HCT116 (cell line): Measurements from ENCODE around the gene GTF2IRD1. TPM values are rescaled to one million over a fixed set of nuclear protein-coding genes. Genes with fewer than 3 reads are reported as not detected.

Experiments used
- ATAC-seq: fragments of 200-7000 bp; cut with Tn5 transposase; 2 replicates; pipeline ENCODE4 v1.9.1; 2020; ENCODE audit warnings: mild to moderate bottlenecking, moderate library complexity
- BruUV-seq: library from RNA; stranded (reverse); fragments of 400-500 nt; replicated peaks from 2 replicates; lab custom pipeline; 2021; lab: Mats Ljungman, UMichigan
- CTCF ChIA-PET: fragments of 300-600 bp; sonication (Branson Sonifier 250); formaldehyde crosslinking; loops from one replicate; lab custom pipeline; 2021; ENCODE audit warnings: antibody characterized with exemption; lab: Charles Lee
- POLR2A ChIA-PET: fragments of 300-600, 350-600 bp; sonication (Branson Sonifier 250); formaldehyde crosslinking; loops from one replicate; lab custom pipeline; 2021; ENCODE audit warnings: antibody characterized with exemption; lab: Charles Lee
- RAD21 ChIA-PET, 2 experiments: fragments of 300-600 bp; sonication (Branson Sonifier 250); formaldehyde crosslinking; loops; one replicate each; lab custom pipeline; 2023; ENCODE audit warnings: low total read pairs in 2 of 2; ENCODE audit not compliant: uncharacterized antibody in 2 of 2, unreplicated experiment in 2 of 2, low non-redundant PET in 1 of 2; lab: Charles Lee
- DNase-seq: peaks from one replicate; pipeline ENCODE4 v3.0.0-alpha.2; 2010; ENCODE audit warnings: low read depth, low spot score
- H2AFZ ChIP-seq: fragments of 200-600 bp; shearing (Covaris generic), sonication (generic); 2 replicates; pipeline ENCODE4 v1.6.1; 2017; ENCODE audit warnings: low read depth, mixed run types, mixed read lengths, antibody characterized with exemption, low read length; ENCODE audit not compliant: poor library complexity, severe bottlenecking
- H3K27ac ChIP-seq: 2 replicates; pipeline ENCODE4 v1.5.1; 2012; ENCODE audit warnings: low read depth, low read length
- H3K27me3 ChIP-seq: fragments of 200-600 bp; sonication (generic); 2 replicates; pipeline ENCODE4 v1.6.1; 2016; ENCODE audit warnings: mixed run types, low read length, mixed read lengths; ENCODE audit not compliant: insufficient read depth
- H3K36me3 ChIP-seq, 2 experiments: fragments of 200-500 bp in 1 of 2; fragments of 200-600 bp in 1 of 2; sonication (Bioruptor generic) in 1 of 2; sonication (generic) in 1 of 2; 2 replicates each; pipeline versions ENCODE4 v1.5.1 to v1.6.1; 2014 to 2016; ENCODE audit warnings: low read length in 2 of 2, inconsistent platforms in 1 of 2, mixed read lengths in 1 of 2, mixed run types in 1 of 2; ENCODE audit not compliant: insufficient read depth in 2 of 2, control insufficient read depth in 1 of 2
- H3K4me1 ChIP-seq, 2 experiments: fragments of 200-600 bp in 1 of 2; sonication (generic) in 1 of 2; 2 replicates each; pipeline versions ENCODE4 v1.5.1 to v1.6.1; 2012 to 2017; ENCODE audit warnings: low read length in 2 of 2, inconsistent platforms in 1 of 2, mild to moderate bottlenecking in 1 of 2, mixed read lengths in 1 of 2, mixed run types in 1 of 2, moderate library complexity in 1 of 2; ENCODE audit not compliant: insufficient read depth in 2 of 2, control insufficient read depth in 1 of 2
- H3K4me2 ChIP-seq: fragments of 200-600 bp; sonication (generic); 2 replicates; pipeline ENCODE4 v1.6.1; 2017; ENCODE audit warnings: mixed run types, low read length, mixed read lengths
- H3K4me3 ChIP-seq, 2 experiments: fragments of 200-600 bp in 1 of 2; sonication (generic) in 1 of 2; replicated peaks in 1 of 2; 2 replicates each; pipeline ENCODE4 v1.5.1; 2011 to 2016; ENCODE audit warnings: low read length in 2 of 2, control low read depth in 1 of 2, low read depth in 1 of 2, mild to moderate bottlenecking in 1 of 2, mixed read lengths in 1 of 2, mixed run types in 1 of 2
- H3K79me2 ChIP-seq: fragments of 200-600 bp; sonication (generic); 2 replicates; pipeline ENCODE4 v1.6.1; 2017; ENCODE audit warnings: mild to moderate bottlenecking, mixed run types, low read length, moderate library complexity, mixed read lengths; ENCODE audit not compliant: insufficient read depth
- H3K9ac ChIP-seq: fragments of 200-600 bp; sonication (generic); 2 replicates; pipeline ENCODE4 v1.6.1; 2016; ENCODE audit warnings: low read length, mixed read lengths
- H3K9me2 ChIP-seq: fragments of 200-600 bp; sonication (generic), shearing (Covaris generic); 2 replicates; pipeline ENCODE4 v1.6.1; 2017; ENCODE audit warnings: mixed run types, mild to moderate bottlenecking, moderate library complexity; ENCODE audit not compliant: insufficient read depth
- H3K9me3 ChIP-seq, 2 experiments: fragments of 200-500 bp in 1 of 2; fragments of 200-600 bp in 1 of 2; sonication (Bioruptor generic) in 1 of 2; sonication (generic) in 1 of 2; 2 replicates each; pipeline ENCODE4 v1.6.1; 2014 to 2017; ENCODE audit warnings: low read length in 2 of 2, mixed read lengths in 2 of 2, inconsistent platforms in 1 of 2, low read depth in 1 of 2, mild to moderate bottlenecking in 1 of 2, mixed run types in 1 of 2, moderate library complexity in 1 of 2; ENCODE audit not compliant: control insufficient read depth in 1 of 2, insufficient read depth in 1 of 2
- H4K20me1 ChIP-seq: fragments of 200-600 bp; sonication (generic), shearing (Covaris generic); 2 replicates; pipeline ENCODE4 v1.6.1; 2017; ENCODE audit warnings: mixed run types, mild to moderate bottlenecking, moderate library complexity; ENCODE audit not compliant: insufficient read depth
- CBX3 ChIP-seq: IDR thresholded peaks from 2 replicates; pipeline ENCODE4 v1.6.1; 2012; ENCODE audit warnings: low read depth
- CEBPB ChIP-seq: IDR thresholded peaks from 2 replicates; pipeline ENCODE4 v1.6.1; 2012; ENCODE audit warnings: low read depth
- EGR1 ChIP-seq: IDR thresholded peaks from 2 replicates; pipeline ENCODE4 v1.6.1; 2012; ENCODE audit warnings: low read depth
- EZH2 ChIP-seq: fragments of 200-600 bp; sonication (generic); IDR thresholded peaks from 2 replicates; pipeline ENCODE4 v1.6.1; 2017; ENCODE audit warnings: antibody characterized with exemption, mixed run types
- JUND ChIP-seq: IDR thresholded peaks from 2 replicates; pipeline ENCODE4 v1.6.1; 2012
- MAX ChIP-seq: IDR thresholded peaks from 2 replicates; pipeline ENCODE4 v1.6.1; 2012
- POLR2A ChIP-seq: IDR thresholded peaks from 2 replicates; pipeline ENCODE4 v1.7.0; 2011; ENCODE audit warnings: borderline replicate concordance; ENCODE audit not compliant: insufficient read depth, insufficient read length; ENCODE audit errors: extremely low read depth
- POLR2AphosphoS5 ChIP-seq: IDR thresholded peaks from 2 replicates; pipeline ENCODE4 v1.6.1; 2011; ENCODE audit warnings: mild to moderate bottlenecking, low read depth, low read length, moderate library complexity
- RAD21 ChIP-seq: IDR thresholded peaks from 2 replicates; pipeline ENCODE4 v1.6.1; 2012; ENCODE audit warnings: low read depth, mild to moderate bottlenecking
- SIN3A ChIP-seq: IDR thresholded peaks from 2 replicates; pipeline ENCODE4 v1.6.1; 2012; ENCODE audit warnings: low read depth
- SP1 ChIP-seq: IDR thresholded peaks from 2 replicates; pipeline ENCODE4 v1.6.1; 2012; ENCODE audit warnings: low read depth
- SRF ChIP-seq: IDR thresholded peaks from 2 replicates; pipeline ENCODE4 v1.6.1; 2012; ENCODE audit warnings: low read depth
- TCF7L2 ChIP-seq: IDR thresholded peaks from 2 replicates; pipeline ENCODE4 v1.7.0; 2011; ENCODE audit warnings: borderline replicate concordance, inconsistent platforms; ENCODE audit not compliant: insufficient read depth, insufficient read length; ENCODE audit errors: extremely low read depth
- ZFX ChIP-seq: fragments of 450-650 bp; IDR thresholded peaks from 2 replicates; pipeline ENCODE4 v1.6.1; 2017
- ZNF274 ChIP-seq: fragments of 200-500 bp; sonication (Bioruptor generic); IDR thresholded peaks from 2 replicates; pipeline ENCODE4 v1.6.1; 2014; ENCODE audit warnings: mild to moderate bottlenecking, low read depth, low read length, inconsistent platforms
- intact Hi-C: fragments of 100-400 bp; cut with micrococcal nuclease; formaldehyde crosslinking; loops from 2 replicates; pipeline ENCODE4 v1.10.0; 2022
- total RNA-seq: library from RNA; stranded (reverse); gene quantifications from one replicate; pipeline ENCODE4 v1.2.1, GENCODE V29; 2021; ENCODE audit not compliant: unreplicated experiment
- TF ChIP-seq, protein P1 (sequence below): IDR thresholded peaks from 2 replicates; pipeline ENCODE4 v1.6.1; 2012; ENCODE audit warnings: low read depth
- TF ChIP-seq, protein P2 (sequence below): IDR thresholded peaks from 2 replicates; pipeline ENCODE4 v1.6.1; 2012
- TF ChIP-seq, protein P3 (sequence below): IDR thresholded peaks from 2 replicates; pipeline ENCODE4 v1.6.1; 2011; ENCODE audit warnings: mild to moderate bottlenecking, low read length, moderate library complexity; ENCODE audit not compliant: insufficient replicate concordance; ENCODE audit errors: extremely low read depth

The GTF2IRD1 gene
- total RNA-seq, 1 experiment from 2014 or later = 34.5 TPM

DNA sequence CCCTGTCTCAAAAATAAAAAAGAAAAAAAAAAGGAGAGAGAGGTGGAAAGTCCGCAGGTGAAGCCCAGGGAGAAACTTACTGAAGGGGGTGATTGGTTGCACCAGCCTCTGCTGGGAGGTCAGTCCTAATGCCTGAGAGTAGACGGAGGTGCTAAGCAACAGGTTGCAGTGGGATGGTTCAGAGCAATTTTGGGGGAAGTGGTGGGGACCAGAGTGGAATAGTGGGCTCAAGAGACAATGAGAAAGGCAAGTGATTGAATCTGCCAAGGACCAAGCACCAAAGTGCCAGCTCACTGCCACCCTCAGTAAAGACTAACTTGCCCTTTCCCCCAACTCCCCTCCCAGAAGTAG lies 113.6 kb downstream of the GTF2IRD1 start:
- no peaks in the 10 kb centered on the region for H3K9me2 ChIP-seq
- H3K4me1 ChIP-seq = peaks cover 6 to 11% of the 10 kb centered on the region in 2 experiments; a peak in 2 of 4 replicates
- no peak overlapping the region for H3K4me2 ChIP-seq
- no peak overlapping the region for H3K9ac ChIP-seq
- BruUV-seq = no TSS peak
- H3K36me3 ChIP-seq = no peaks in the 10 kb centered on the region
- TF ChIP-seq SP1 (no peak), EZH2 (no peak), MAX (no peak), JUND (no peak), RAD21 (no peak), ZNF274 (no peak), ZFX (no peak), CBX3 (no peak), EGR1 (no peak), TCF7L2 (no peak), SIN3A (no peak), POLR2AphosphoS5 (no peak), CEBPB (no peak), POLR2A (no peak), SRF (no peak)
- TF ChIP-seq, protein P1, sequence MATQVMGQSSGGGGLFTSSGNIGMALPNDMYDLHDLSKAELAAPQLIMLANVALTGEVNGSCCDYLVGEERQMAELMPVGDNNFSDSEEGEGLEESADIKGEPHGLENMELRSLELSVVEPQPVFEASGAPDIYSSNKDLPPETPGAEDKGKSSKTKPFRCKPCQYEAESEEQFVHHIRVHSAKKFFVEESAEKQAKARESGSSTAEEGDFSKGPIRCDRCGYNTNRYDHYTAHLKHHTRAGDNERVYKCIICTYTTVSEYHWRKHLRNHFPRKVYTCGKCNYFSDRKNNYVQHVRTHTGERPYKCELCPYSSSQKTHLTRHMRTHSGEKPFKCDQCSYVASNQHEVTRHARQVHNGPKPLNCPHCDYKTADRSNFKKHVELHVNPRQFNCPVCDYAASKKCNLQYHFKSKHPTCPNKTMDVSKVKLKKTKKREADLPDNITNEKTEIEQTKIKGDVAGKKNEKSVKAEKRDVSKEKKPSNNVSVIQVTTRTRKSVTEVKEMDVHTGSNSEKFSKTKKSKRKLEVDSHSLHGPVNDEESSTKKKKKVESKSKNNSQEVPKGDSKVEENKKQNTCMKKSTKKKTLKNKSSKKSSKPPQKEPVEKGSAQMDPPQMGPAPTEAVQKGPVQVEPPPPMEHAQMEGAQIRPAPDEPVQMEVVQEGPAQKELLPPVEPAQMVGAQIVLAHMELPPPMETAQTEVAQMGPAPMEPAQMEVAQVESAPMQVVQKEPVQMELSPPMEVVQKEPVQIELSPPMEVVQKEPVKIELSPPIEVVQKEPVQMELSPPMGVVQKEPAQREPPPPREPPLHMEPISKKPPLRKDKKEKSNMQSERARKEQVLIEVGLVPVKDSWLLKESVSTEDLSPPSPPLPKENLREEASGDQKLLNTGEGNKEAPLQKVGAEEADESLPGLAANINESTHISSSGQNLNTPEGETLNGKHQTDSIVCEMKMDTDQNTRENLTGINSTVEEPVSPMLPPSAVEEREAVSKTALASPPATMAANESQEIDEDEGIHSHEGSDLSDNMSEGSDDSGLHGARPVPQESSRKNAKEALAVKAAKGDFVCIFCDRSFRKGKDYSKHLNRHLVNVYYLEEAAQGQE = no peak
- TF ChIP-seq, protein P2, sequence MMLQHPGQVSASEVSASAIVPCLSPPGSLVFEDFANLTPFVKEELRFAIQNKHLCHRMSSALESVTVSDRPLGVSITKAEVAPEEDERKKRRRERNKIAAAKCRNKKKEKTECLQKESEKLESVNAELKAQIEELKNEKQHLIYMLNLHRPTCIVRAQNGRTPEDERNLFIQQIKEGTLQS = no peak
- TF ChIP-seq, protein P3, sequence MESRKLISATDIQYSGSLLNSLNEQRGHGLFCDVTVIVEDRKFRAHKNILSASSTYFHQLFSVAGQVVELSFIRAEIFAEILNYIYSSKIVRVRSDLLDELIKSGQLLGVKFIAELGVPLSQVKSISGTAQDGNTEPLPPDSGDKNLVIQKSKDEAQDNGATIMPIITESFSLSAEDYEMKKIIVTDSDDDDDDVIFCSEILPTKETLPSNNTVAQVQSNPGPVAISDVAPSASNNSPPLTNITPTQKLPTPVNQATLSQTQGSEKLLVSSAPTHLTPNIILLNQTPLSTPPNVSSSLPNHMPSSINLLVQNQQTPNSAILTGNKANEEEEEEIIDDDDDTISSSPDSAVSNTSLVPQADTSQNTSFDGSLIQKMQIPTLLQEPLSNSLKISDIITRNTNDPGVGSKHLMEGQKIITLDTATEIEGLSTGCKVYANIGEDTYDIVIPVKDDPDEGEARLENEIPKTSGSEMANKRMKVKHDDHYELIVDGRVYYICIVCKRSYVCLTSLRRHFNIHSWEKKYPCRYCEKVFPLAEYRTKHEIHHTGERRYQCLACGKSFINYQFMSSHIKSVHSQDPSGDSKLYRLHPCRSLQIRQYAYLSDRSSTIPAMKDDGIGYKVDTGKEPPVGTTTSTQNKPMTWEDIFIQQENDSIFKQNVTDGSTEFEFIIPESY = no peak
- TF ChIP-seq, all 23 proteins: peak for 0
- DNase-seq = no peak
- no peak overlapping the region for H3K4me3 ChIP-seq
- intact Hi-C loops = loop anchor here (2.0 kb wide), 1 partner anchor 150 kb away; no protein-coding TSS in a partner anchor
- H3K79me2 ChIP-seq = no peaks in the 10 kb centered on the region
- ATAC-seq = no peak
- ChIA-PET CTCF (interaction anchor here (0.6 to 2.4 kb wide), 7 partner anchors 8 to 150 kb away, joined by 3 to 16 read pairs (median 4); no protein-coding TSS in a partner anchor), RAD21 (interaction anchor here in 1 of 2 experiments (1.3 kb wide), 1 partner anchor 150 kb away, joined by 6 read pairs; no protein-coding TSS in a partner anchor), POLR2A (no interaction called here)
- no peaks in the 10 kb centered on the region for H3K27me3 ChIP-seq
- no peak overlapping the region for H3K27ac ChIP-seq
- H2AFZ ChIP-seq = no peak overlapping the region
- no peaks in the 10 kb centered on the region for H4K20me1 ChIP-seq
- no peaks in the 10 kb centered on the region for H3K9me3 ChIP-seq
